Smooth muscle cell (in vitro differentiated cells): ENCODE measurements around the gene CAMTA1. TPM values are rescaled to one million over a fixed set of nuclear protein-coding genes. Genes with fewer than 3 reads are reported as not detected.

ENCODE experiments used
- DNase-seq: peaks from one replicate; lab custom pipeline; 2025; ENCODE audit not compliant: unreplicated experiment; lab: John Stamatoyannopoulos, UW
- H2AFZ ChIP-seq: fragments of 200-600 bp; sonication (generic); 2 replicates; pipeline ENCODE4 v1.6.0; 2016; ENCODE audit warnings: antibody characterized with exemption, low read depth, mild to moderate bottlenecking
- H3F3A ChIP-seq: fragments of 200-600 bp; sonication (generic); 2 replicates; pipeline ENCODE4 v1.6.0; 2017; ENCODE audit warnings: antibody characterized with exemption, low read depth
- H3K27ac ChIP-seq: fragments of 200-600 bp; sonication (generic); 2 replicates; pipeline ENCODE4 v1.5.1; 2016; ENCODE audit warnings: low read depth, mild to moderate bottlenecking
- H3K27me3 ChIP-seq: fragments of 200-600 bp; sonication (generic); 2 replicates; pipeline ENCODE4 v1.6.1; 2016; ENCODE audit warnings: low read depth, mild to moderate bottlenecking
- H3K36me3 ChIP-seq: fragments of 200-600 bp; sonication (generic); 2 replicates; pipeline ENCODE4 v1.5.1; 2016; ENCODE audit warnings: low read depth
- H3K4me1 ChIP-seq: fragments of 200-600 bp; sonication (generic); 2 replicates; pipeline ENCODE4 v1.5.1; 2016; ENCODE audit warnings: low read depth
- H3K4me2 ChIP-seq: fragments of 200-600 bp; sonication (generic); 2 replicates; pipeline ENCODE4 v1.6.0; 2016; ENCODE audit warnings: mild to moderate bottlenecking
- H3K4me3 ChIP-seq: fragments of 200-600 bp; sonication (generic); 2 replicates; pipeline ENCODE4 v1.5.1; 2016; ENCODE audit warnings: mild to moderate bottlenecking
- H3K79me2 ChIP-seq: fragments of 200-600 bp; sonication (generic); 2 replicates; pipeline ENCODE4 v1.6.0; 2016; ENCODE audit warnings: low read depth, mild to moderate bottlenecking
- H3K9ac ChIP-seq: fragments of 200-600 bp; sonication (generic); 2 replicates; pipeline ENCODE4 v1.6.0; 2016; ENCODE audit warnings: low read depth
- H3K9me3 ChIP-seq: fragments of 200-600 bp; sonication (generic); replicated peaks from 2 replicates; pipeline ENCODE4 v1.5.1; 2016; ENCODE audit warnings: low read depth
- H4K20me1 ChIP-seq: fragments of 200-600 bp; sonication (generic); 2 replicates; pipeline ENCODE4 v1.6.0; 2016; ENCODE audit warnings: low read depth
- CTCF ChIP-seq: fragments of 200-600 bp; sonication (generic); IDR thresholded peaks from 2 replicates; pipeline ENCODE4 v1.5.1; 2017; ENCODE audit warnings: borderline replicate concordance, mild to moderate bottlenecking, antibody characterized with exemption; ENCODE audit not compliant: insufficient read depth, poor library complexity, severe bottlenecking
- WGBS: methylation state at CpG from one replicate; pipeline ENCODE4 v1.1.7; 2016; ENCODE audit warnings: low lambda C conversion rate; 5-methylcytosine and 5-hydroxymethylcytosine counted together
- polyA plus RNA-seq: library from polyadenylated mRNA; unstranded; fragments of >200 nt; fragmentation: Nextera tagmentation; extraction: Ambion mirVana; gene quantifications from 2 replicates; pipeline ENCODE4 v1.2.1, GENCODE V29; 2016
- total RNA-seq: library from RNA; depleted of rRNA; stranded (reverse); fragments of >200 nt; gene quantifications from 2 replicates; pipeline ENCODE4 v1.2.3, GENCODE V29; 2014

Gene CAMTA1
- total and polyA plus RNA-seq, 2 experiments from 2014 or later = 139 to 145 TPM

- Histone ChIP-seq H3K27ac (no peak overlapping the region), H3K9me3 (no peaks in the 10 kb centered on the region), H3K4me3 (no peak overlapping the region), H3F3A (no peaks in the 10 kb centered on the region), H4K20me1 (no peaks in the 10 kb centered on the region), H3K79me2 (no peaks in the 10 kb centered on the region), H3K4me1 (no peaks in the 10 kb centered on the region), H2AFZ (no peak overlapping the region), H3K4me2 (no peak overlapping the region), H3K36me3 (no peaks in the 10 kb centered on the region), H3K27me3 (no peaks in the 10 kb centered on the region), H3K9ac (no peak overlapping the region)
- TF ChIP-seq CTCF = no peak
- 86% methylated on average over 4 of the region's 4 CpGs for WGBS
- no peak for DNase-seq
Measured at GRCh38 chr1:6972399-6972798, 187.1 kb downstream of the CAMTA1 start.

- no peaks in the 10 kb centered on the region for H3K4me1 ChIP-seq
- H3K27ac ChIP-seq = no peak overlapping the region
- H3K4me2 ChIP-seq = no peak overlapping the region
- H3K4me3 ChIP-seq = no peak overlapping the region
- no peak overlapping the region for H2AFZ ChIP-seq
- H3F3A ChIP-seq = no peaks in the 10 kb centered on the region
- H4K20me1 ChIP-seq = no peaks in the 10 kb centered on the region
- no peaks in the 10 kb centered on the region for H3K27me3 ChIP-seq
- 91% methylated on average over 16 of the region's 16 CpGs for WGBS
- no peak for DNase-seq
- H3K9me3 ChIP-seq = no peaks in the 10 kb centered on the region
- TF ChIP-seq CTCF = no peak
- H3K36me3 ChIP-seq = no peaks in the 10 kb centered on the region
- no peak overlapping the region for H3K9ac ChIP-seq
- no peaks in the 10 kb centered on the region for H3K79me2 ChIP-seq
Measured at GRCh38 chr1:6975331-6976043, 190.2 kb downstream of the CAMTA1 start.

GRCh38 chr1:6976044-6976375 lies 190.8 kb downstream of the CAMTA1 start:
- 92% methylated on average over 6 of the region's 6 CpGs for WGBS
- Histone ChIP-seq H3K4me1 (no peaks in the 10 kb centered on the region), H3F3A (no peaks in the 10 kb centered on the region), H3K79me2 (no peaks in the 10 kb centered on the region), H3K9me3 (no peaks in the 10 kb centered on the region), H3K9ac (no peak overlapping the region), H3K4me3 (no peak overlapping the region), H2AFZ (no peak overlapping the region), H3K27ac (no peak overlapping the region), H3K36me3 (no peaks in the 10 kb centered on the region), H4K20me1 (no peaks in the 10 kb centered on the region), H3K27me3 (no peaks in the 10 kb centered on the region), H3K4me2 (no peak overlapping the region)
- DNase-seq = no peak
- TF ChIP-seq CTCF = no peak

GRCh38 chr1:6979003-6979613 lies 193.9 kb downstream of the CAMTA1 start:
- no peaks in the 10 kb centered on the region for H3K79me2 ChIP-seq
- WGBS = 51% methylated on average over 5 of the region's 5 CpGs
- H3K9me3 ChIP-seq = no peaks in the 10 kb centered on the region
- no peak overlapping the region for H3K27ac ChIP-seq
- no peaks in the 10 kb centered on the region for H3K36me3 ChIP-seq
- H3K4me2 ChIP-seq = no peak overlapping the region
- no peaks in the 10 kb centered on the region for H3F3A ChIP-seq
- H3K9ac ChIP-seq = no peak overlapping the region
- no peak overlapping the region for H2AFZ ChIP-seq
- no peak for TF ChIP-seq CTCF
- no peaks in the 10 kb centered on the region for H4K20me1 ChIP-seq
- DNase-seq = no peak
- H3K4me3 ChIP-seq = no peak overlapping the region
- H3K27me3 ChIP-seq = no peaks in the 10 kb centered on the region
- H3K4me1 ChIP-seq = no peaks in the 10 kb centered on the region
